ENCODE data around the gene GNAT2. TPM values are rescaled to one million over a fixed set of nuclear protein-coding genes. Genes with fewer than 3 reads are reported as not detected.

The GNAT2 gene
- total RNA-seq, 1 donor from 2014 or later = not detected

Other genes with a start within 250 kb of the GNAT2 start
- gene SORT1, start 221.7 kb downstream of the GNAT2 start, total RNA-seq (ENCODE audit: unreplicated experiment) = 53.2 TPM
- 54.0 TPM for gene PSMA5, start 193.2 kb downstream of the GNAT2 start, total RNA-seq (ENCODE audit: unreplicated experiment)
- gene SYPL2, start 153.1 kb downstream of the GNAT2 start, total RNA-seq (ENCODE audit: unreplicated experiment) = 0.42 TPM
- 54.9 TPM for gene ATXN7L2, start 135.7 kb downstream of the GNAT2 start, total RNA-seq (ENCODE audit: unreplicated experiment)
- gene CYB561D1, start 125.5 kb downstream of the GNAT2 start, total RNA-seq (ENCODE audit: unreplicated experiment) = 23.9 TPM
- 8.0 TPM for gene AMIGO1, start 109.9 kb downstream of the GNAT2 start, total RNA-seq (ENCODE audit: unreplicated experiment)
- gene GPR61, start 79.7 kb downstream of the GNAT2 start, total RNA-seq (ENCODE audit: unreplicated experiment) = 0.76 TPM
- gene GNAI3, start 71.0 kb downstream of the GNAT2 start, total RNA-seq (ENCODE audit: unreplicated experiment) = 13.8 TPM
- gene AMPD2, start 221 bp upstream of the GNAT2 start, total RNA-seq (ENCODE audit: unreplicated experiment) = 49.3 TPM
- gene GSTM4, start 36.5 kb upstream of the GNAT2 start, total RNA-seq (ENCODE audit: unreplicated experiment) = 12.3 TPM
- 33.6 TPM for gene GSTM2, start 48.4 kb upstream of the GNAT2 start, total RNA-seq (ENCODE audit: unreplicated experiment)
- not detected for gene GSTM1, start 68.2 kb upstream of the GNAT2 start, total RNA-seq (ENCODE audit: unreplicated experiment)
- 0.20 TPM for gene GSTM5, start 92.6 kb upstream of the GNAT2 start, total RNA-seq (ENCODE audit: unreplicated experiment)
- 8.3 TPM for gene GSTM3, start 121.4 kb upstream of the GNAT2 start, total RNA-seq (ENCODE audit: unreplicated experiment)
- not detected for gene EPS8L3, start 144.3 kb upstream of the GNAT2 start, total RNA-seq (ENCODE audit: unreplicated experiment)

Measured in glutamatergic neuron (in vitro differentiated cells).